ENCODE data around the gene RBM24. TPM values are rescaled to one million over a fixed set of nuclear protein-coding genes. Genes with fewer than 3 reads are reported as not detected.
"Not testable (repeated sequence)": the region's sequence is repeated elsewhere in the genome, so short reads cannot be mapped to it uniquely, and the experiment has no call there.

Gene RBM24
- polyA plus RNA-seq, 3 donors: 0.38 to 3.3 (median 1.2) TPM

DNA sequence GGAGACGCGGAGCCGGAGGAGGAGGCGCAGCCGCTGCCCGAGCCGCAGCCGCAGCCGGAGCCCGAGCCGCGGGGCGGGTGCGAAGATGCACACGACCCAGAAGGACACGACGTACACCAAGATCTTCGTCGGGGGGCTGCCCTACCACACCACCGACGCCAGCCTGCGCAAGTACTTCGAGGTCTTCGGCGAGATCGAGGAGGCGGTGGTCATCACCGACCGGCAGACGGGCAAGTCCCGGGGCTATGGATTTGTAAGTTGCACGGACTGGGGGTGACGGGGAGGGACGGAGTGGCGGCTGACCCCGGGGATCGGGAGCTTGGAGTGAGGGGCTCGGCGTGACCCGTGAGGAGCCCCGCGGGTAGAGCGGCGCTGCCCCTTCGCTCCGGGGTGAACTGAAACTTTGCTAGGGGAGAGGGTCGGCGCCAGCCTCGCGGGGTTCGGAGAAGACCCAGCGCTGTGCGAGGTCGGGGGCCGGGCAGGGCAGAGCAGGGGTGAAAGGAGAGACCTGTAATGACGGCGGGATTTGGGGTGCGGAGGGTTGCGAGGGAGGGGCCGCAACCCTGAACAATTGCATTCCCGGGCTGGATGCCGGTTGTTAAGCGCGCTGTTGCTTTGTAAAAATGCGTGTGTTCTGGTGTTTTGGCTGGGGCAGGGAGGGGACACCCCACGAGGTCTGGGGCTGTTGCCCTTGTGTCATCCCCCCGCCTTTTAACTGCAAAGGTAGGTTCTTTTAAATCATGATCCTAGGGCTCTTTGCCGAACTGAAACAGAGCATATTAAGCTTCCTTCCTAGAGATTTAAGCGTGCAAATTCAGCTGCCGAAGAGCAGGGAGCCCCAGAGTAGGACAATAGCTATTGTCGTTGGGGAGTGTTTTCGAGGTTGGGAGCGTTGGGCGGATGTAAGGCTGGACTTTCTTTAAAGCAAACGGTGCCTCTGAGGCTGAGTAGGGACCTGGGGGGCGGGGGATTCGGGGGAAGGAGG is 628 bp downstream of the RBM24 start:
- 2 to 3% (median 3%) methylated on average over 71 to 77 of the region's 77 CpGs for WGBS, 3 donors
- H3K27ac ChIP-seq (ENCODE audit: low read depth, low read length): no peak overlapping the region

DNA sequence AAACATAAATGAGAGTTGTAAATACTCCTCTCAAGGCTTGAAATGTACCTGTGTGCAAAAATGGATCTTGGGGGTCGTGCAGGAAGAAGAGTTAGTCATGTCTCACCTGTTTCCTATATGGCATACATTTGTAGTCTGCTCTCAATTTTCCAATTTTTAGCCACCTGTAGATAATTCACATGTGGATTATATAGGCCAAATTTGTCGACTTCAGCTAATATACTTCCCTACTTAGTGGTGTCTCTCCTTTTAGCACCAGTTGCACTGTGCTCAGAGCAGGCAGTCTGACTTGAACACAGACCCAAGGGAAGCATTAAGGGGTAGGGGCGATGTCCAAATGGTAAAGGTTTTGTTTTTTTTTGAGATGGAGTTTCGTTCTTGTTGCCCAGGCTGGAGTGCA is 1.9 kb downstream of the RBM24 start:
- no peak overlapping the region for H3K27ac ChIP-seq (ENCODE audit: low read depth, low read length)
- 94 to 96% (median 95%) methylated on average over 4 of the region's 4 CpGs for WGBS, 3 donors

DNA sequence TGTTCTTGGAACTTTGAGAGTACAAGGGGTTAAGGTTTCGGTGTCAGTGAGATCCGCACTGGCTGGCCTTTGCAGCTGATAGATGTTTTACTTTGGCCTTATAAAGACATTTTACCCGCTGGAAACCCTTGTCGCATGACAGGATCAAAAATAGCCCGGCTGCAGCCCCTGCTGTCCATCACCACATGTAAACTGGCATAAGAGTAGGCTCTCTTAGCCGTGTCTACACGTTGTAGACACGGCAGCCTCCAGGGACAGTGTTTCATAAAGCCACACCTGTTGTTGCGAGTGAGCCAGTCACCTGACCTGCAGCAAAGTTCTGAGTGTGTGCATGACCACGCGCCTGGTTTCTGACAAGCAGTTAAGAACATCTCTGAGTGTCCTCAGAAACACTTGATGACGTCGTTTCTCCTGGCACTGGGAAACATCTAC is 8.5 kb downstream of the RBM24 start:
- WGBS, 3 donors: 42 to 73% (median 71%) methylated on average over 13 of the region's 13 CpGs
- no peak overlapping the region for H3K27ac ChIP-seq (ENCODE audit: low read depth, low read length)

GRCh38 chr6:17291778-17292177 is 10.6 kb downstream of the RBM24 start:
- WGBS, 3 donors: 83 to 91% (median 88%) methylated on average over 17 of the region's 17 CpGs
- no peak overlapping the region for H3K27ac ChIP-seq (ENCODE audit: low read depth, low read length)

DNA sequence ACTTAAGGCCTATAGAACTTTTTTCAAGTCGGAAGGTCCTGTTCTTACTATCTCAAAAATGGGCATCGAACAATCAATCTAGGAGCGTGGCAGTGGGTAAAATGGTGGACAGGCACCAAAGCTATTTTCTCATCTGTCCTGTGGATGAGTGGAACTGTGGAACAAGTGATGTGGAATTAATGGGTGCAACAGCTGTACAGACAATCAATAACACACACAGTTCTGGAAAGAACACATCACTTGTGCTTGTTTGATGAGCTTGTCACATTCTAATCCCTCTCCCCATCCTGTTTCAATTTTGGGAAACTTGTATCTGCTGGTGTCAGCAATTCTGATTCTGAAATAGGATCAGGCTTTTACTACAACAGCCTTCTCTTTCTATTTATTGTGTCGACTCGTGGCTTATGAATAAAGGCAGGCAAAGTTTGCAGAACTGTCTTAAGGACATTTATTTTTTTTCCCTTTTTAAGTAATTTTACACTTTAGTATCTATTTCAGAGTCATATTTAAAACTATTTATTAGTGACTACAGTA is 11.5 kb downstream of the RBM24 start:
- WGBS, 3 donors: 89 to 91% (median 90%) methylated on average over 5 of the region's 5 CpGs
- H3K27ac ChIP-seq (ENCODE audit: low read depth, low read length): no peak overlapping the region

GRCh38 chr6:17293395-17293794 is 12.2 kb downstream of the RBM24 start:
- no peak overlapping the region for H3K27ac ChIP-seq (ENCODE audit: low read depth, low read length)
- WGBS, 3 donors: 84 to 89% (median 85%) methylated on average over 1 of the region's 1 CpG

GRCh38 chr6:17297271-17298080 is 16.3 kb downstream of the RBM24 start:
- H3K27ac ChIP-seq (ENCODE audit: low read depth, low read length): no peak overlapping the region
- 60 to 63% (median 61%) methylated on average over 3 of the region's 3 CpGs for WGBS, 3 donors

DNA sequence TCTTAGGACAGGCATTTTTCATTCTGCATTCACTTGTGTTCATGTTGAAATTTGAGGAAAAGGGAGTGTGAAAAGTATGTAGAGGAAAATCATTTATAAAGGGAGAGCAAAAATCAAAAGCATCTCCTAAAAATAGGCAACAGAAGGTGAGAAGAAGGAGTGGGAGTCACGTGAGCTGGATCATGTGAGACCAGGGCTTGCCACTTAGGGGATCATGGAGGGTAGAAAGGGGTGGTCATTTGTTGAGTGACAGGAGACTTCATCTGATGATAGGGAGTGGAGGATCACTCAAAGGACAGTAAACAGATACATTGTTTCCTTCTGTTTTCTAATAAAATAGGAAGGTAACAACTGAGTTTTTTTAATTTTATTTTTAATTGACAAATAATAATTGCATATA is 17.1 kb downstream of the RBM24 start:
- WGBS, 3 donors: 75 to 77% (median 77%) methylated on average over 1 of the region's 1 CpG
- no peak overlapping the region for H3K27ac ChIP-seq (ENCODE audit: low read depth, low read length)

GRCh38 chr6:17299222-17299621 is 18.1 kb downstream of the RBM24 start:
- H3K27ac ChIP-seq (ENCODE audit: low read depth, low read length): no peak overlapping the region
- 80 to 88% (median 87%) methylated on average over 2 of the region's 2 CpGs for WGBS, 3 donors

- H3K27ac ChIP-seq (ENCODE audit: low read depth, low read length): no peak overlapping the region
- WGBS, 3 donors: 60 to 87% (median 83%) methylated on average over 1 of the region's 1 CpG
Observed at GRCh38 chr6:17299750-17300149, 18.6 kb downstream of the RBM24 start.

GRCh38 chr6:17300637-17301036 is 19.5 kb downstream of the RBM24 start:
- 83 to 97% (median 95%) methylated on average over 4 to 5 of the region's 5 CpGs for WGBS, 3 donors
- H3K27ac ChIP-seq (ENCODE audit: low read depth, low read length): no peak overlapping the region

GRCh38 chr6:17303444-17303843 is 22.3 kb downstream of the RBM24 start:
- WGBS, 3 donors: 89 to 93% (median 92%) methylated on average over 2 of the region's 2 CpGs
- no peak overlapping the region for H3K27ac ChIP-seq (ENCODE audit: low read depth, low read length)

- no peak overlapping the region for H3K27ac ChIP-seq (ENCODE audit: low read depth, low read length)
- 32 to 37% (median 36%) methylated on average over 10 of the region's 10 CpGs for WGBS, 3 donors
Observed at GRCh38 chr6:17305219-17306001, 24.2 kb downstream of the RBM24 start.

DNA sequence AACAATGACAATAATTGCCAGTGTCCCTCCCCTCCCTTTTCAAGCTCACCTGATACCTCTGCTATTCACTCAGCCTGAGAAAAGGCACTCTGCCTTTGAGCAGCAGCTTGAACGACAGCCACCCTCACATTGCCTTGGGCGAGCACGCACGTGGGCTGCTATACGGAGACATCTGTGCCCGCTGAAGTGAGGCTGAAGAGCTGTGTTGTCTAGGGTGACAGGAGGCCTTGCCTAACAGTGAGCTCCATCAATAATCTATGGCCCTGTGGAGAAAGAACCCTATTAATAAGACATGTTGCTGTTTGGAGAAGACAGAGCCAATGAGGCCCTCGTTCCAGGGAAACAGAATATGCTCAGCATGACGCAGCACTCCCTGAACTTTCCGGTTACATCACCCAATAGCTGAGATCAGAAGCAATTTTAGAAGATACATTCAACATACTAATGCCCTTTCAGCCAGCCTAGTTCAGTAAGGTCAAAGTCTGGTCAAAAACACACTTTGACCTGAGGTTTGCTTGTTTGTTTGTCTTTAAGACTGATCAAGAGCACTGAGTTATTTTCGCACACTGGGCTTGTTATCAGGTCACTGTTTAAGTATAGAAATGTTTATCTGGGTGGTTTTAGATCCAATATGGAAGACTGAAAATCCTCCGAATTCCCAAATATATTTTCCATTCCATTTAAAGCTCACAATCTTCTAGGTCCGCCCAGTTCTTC is 30.6 kb downstream of the RBM24 start:
- no peak overlapping the region for H3K27ac ChIP-seq (ENCODE audit: low read depth, low read length)
- 69 to 82% (median 82%) methylated on average over 12 of the region's 12 CpGs for WGBS, 3 donors

DNA sequence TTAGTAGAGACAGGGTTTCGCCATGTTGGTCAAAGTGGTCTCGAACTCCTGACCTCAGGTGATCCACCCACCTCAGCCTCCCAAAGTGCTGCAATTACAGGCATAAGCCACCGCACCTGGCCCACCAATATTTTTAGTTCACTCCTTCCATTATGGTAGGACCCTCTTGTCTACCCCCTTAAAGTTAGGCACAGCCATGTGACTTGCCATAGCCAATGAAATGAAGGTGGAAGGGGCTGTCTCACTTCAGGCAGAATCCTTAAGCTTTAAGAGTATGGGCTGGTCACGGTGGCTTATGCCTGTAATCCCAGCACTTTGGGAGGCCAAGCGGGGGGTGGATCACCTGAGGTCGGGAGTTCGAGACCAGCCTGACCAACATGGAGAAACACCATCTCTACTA is 32.1 kb downstream of the RBM24 start:
- 96% methylated on average over 7 of the region's 7 CpGs for WGBS, 3 donors
- H3K27ac ChIP-seq (ENCODE audit: low read depth, low read length): not testable (repeated sequence)

- 92 to 94% (median 93%) methylated on average over 6 of the region's 6 CpGs for WGBS, 3 donors
Observed at GRCh38 chr6:17313971-17314370, 32.8 kb downstream of the RBM24 start.

DNA sequence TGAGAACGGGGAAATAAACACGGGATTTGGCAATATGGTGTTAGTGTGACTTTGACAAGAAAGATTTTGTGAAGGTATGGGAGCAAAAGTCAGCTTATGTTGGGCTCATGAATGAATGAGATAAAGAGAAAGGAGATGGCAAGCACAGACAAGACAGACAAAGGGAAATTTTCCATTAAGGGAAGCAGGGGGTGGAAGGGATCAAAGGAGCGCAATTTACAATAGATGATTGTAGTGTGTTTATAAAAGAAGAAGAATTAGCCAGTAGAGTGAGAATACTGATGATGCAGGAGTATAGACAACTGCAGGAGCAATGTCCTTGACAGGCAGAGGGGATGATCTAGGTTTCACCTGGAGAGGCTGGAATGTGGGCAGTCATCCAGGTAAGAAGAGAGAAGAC is 34.1 kb downstream of the RBM24 start:
- H3K27ac ChIP-seq (ENCODE audit: low read depth, low read length): no peak overlapping the region
- 94 to 97% (median 97%) methylated on average over 3 of the region's 3 CpGs for WGBS, 3 donors

More at GRCh38 chr6:17313971-17314370, 32.8 kb downstream of the RBM24 start:
- no peak overlapping the region for H3K27ac ChIP-seq (ENCODE audit: low read depth, low read length)
